SK-N-SH treated with all-trans-retinoic acid at 6 μM for 48 hours (cell line): Measurements from ENCODE around the gene NRG4.

Experiments used
- ARNTL ChIP-seq: fragments of 450-650 bp; formaldehyde crosslinking; IDR thresholded peaks from 2 replicates; pipeline ENCODE4 v1.5.0; 2020; ENCODE audit warnings: low read depth, mild to moderate bottlenecking, moderate library complexity, borderline replicate concordance
- CREB5 ChIP-seq: fragments of 250-450 bp; sonication (Bioruptor Pico); IDR thresholded peaks from 2 replicates; pipeline ENCODE4 v1.5.1; 2020; ENCODE audit warnings: low read depth, mild to moderate bottlenecking, moderate library complexity
- CSDC2 ChIP-seq: fragments of 250-450 bp; sonication (Bioruptor Pico); IDR thresholded peaks from 2 replicates; pipeline ENCODE4 v1.5.0; 2020; ENCODE audit warnings: mild to moderate bottlenecking, moderate library complexity
- ISL1 ChIP-seq: fragments of 250-450 bp; sonication (Bioruptor Pico); IDR thresholded peaks from 2 replicates; pipeline ENCODE4 v2.1.2; 2022; ENCODE audit warnings: mild to moderate bottlenecking, moderate library complexity
- PATZ1 ChIP-seq: fragments of 250-450 bp; sonication (Bioruptor Pico); IDR thresholded peaks from 2 replicates; pipeline ENCODE4 v1.8.0; 2020; ENCODE audit warnings: mild to moderate bottlenecking, moderate library complexity, borderline replicate concordance
- TSHZ2 ChIP-seq: fragments of 250-450 bp; sonication (Bioruptor Pico); IDR thresholded peaks from 2 replicates; pipeline ENCODE4 v1.5.0; 2020; ENCODE audit warnings: mild to moderate bottlenecking, moderate library complexity
- ZFP3 ChIP-seq: fragments of 250-450 bp; sonication (Bioruptor Pico); IDR thresholded peaks from 2 replicates; pipeline ENCODE4 v1.5.0; 2020; ENCODE audit warnings: mild to moderate bottlenecking, moderate library complexity
- ZNF565 ChIP-seq: fragments of 450-650 bp; formaldehyde crosslinking; conservative IDR thresholded peaks from 2 replicates; pipeline ENCODE4 v1.5.0; 2020; ENCODE audit warnings: low read depth, mild to moderate bottlenecking, moderate library complexity

GRCh38 chr15:76035593-76035992 lies 23.4 kb upstream of the NRG4 start:
- TF ChIP-seq CSDC2, result no peak
- no peak for TF ChIP-seq TSHZ2
- TF ChIP-seq ZNF565, result no peak
- TF ChIP-seq PATZ1 (CRISPR knock-in tag), result no peak
- TF ChIP-seq CREB5 (CRISPR knock-in tag), result no peak
- no peak for TF ChIP-seq ARNTL (CRISPR knock-in tag)
- TF ChIP-seq ISL1 (CRISPR knock-in tag), result no peak
- TF ChIP-seq ZFP3 (CRISPR knock-in tag), result no peak
